Brain pericyte (primary cell): ENCODE measurements around the gene SPDYE4.
A peak's percentile ranks its signal among the peaks of the same experiment; 100 is the strongest.

ENCODE experiments used
- DNase-seq: peaks from one replicate; pipeline ENCODE4 v3.0.0-alpha.2; 2012; ENCODE audit warnings: low read depth, low spot score

SPDYE4 gene

GRCh38 chr17:8785547-8786413 is 27.4 kb upstream of the SPDYE4 start:
- peak; percentile 13 for DNase-seq

- DNase-seq = no peak
These were observed 23.8 kb upstream of the SPDYE4 start for GRCh38 chr17:8782176-8782575.

GRCh38 chr17:8781776-8782175 is 23.4 kb upstream of the SPDYE4 start:
- no peak for DNase-seq

GRCh38 chr17:8776881-8777280 is 18.5 kb upstream of the SPDYE4 start:
- no peak for DNase-seq

- DNase-seq = no peak
These were observed 17.9 kb upstream of the SPDYE4 start for GRCh38 chr17:8776248-8776647.

- no peak for DNase-seq
These were observed 8.4 kb upstream of the SPDYE4 start for GRCh38 chr17:8766731-8767130.

- no peak for DNase-seq
These were observed 3.7 kb upstream of the SPDYE4 start for GRCh38 chr17:8762012-8762411.

GRCh38 chr17:8757189-8757588 is 1.2 kb downstream of the SPDYE4 start:
- no peak for DNase-seq

GRCh38 chr17:8755590-8756255 is 2.6 kb downstream of the SPDYE4 start:
- no peak for DNase-seq

GRCh38 chr17:8754890-8755289 is 3.5 kb downstream of the SPDYE4 start:
- no peak for DNase-seq

GRCh38 chr17:8753976-8754440 is 4.3 kb downstream of the SPDYE4 start:
- DNase-seq = no peak

GRCh38 chr17:8753136-8753975 is 5.0 kb downstream of the SPDYE4 start:
- no peak for DNase-seq

- no peak for DNase-seq
These were observed 8.7 kb downstream of the SPDYE4 start for GRCh38 chr17:8749616-8750015.

- DNase-seq = no peak
These were observed 10.6 kb downstream of the SPDYE4 start for GRCh38 chr17:8747742-8748141.

- DNase-seq = no peak
These were observed 11.7 kb downstream of the SPDYE4 start for GRCh38 chr17:8746501-8747236.

GRCh38 chr17:8745586-8746500 is 12.5 kb downstream of the SPDYE4 start:
- no peak for DNase-seq

GRCh38 chr17:8744086-8744785 is 14.1 kb downstream of the SPDYE4 start:
- DNase-seq = no peak

GRCh38 chr17:8742819-8743218 is 15.5 kb downstream of the SPDYE4 start:
- no peak for DNase-seq

GRCh38 chr17:8742274-8742673 is 16.1 kb downstream of the SPDYE4 start:
- DNase-seq = no peak

- no peak for DNase-seq
These were observed 16.6 kb downstream of the SPDYE4 start for GRCh38 chr17:8741771-8742170.
